OCI-LY3 (cell line): ENCODE results near the gene THOP1.

ENCODE experiments used
- CTCF ChIP-seq: fragments of 200-600, 300-600 bp; sonication (generic); IDR thresholded peaks from 2 replicates; pipeline ENCODE4 v1.5.1; 2014; ENCODE audit warnings: antibody characterized with exemption, low read length, low read depth
- EZH2phosphoT487 ChIP-seq: fragments of 200-600 bp; shearing (Covaris generic); IDR thresholded peaks from 2 replicates; pipeline ENCODE4 v1.6.1; 2018; ENCODE audit warnings: antibody characterized with exemption, mixed run types, low read depth

GRCh38 chr19:2807379-2808128 is 22.3 kb downstream of the THOP1 start:
- TF ChIP-seq CTCF (no peak), EZH2phosphoT487 (no peak)
